Fibroblast of the aortic adventitia (primary cell): ENCODE data around the gene NBAS. TPM values are rescaled to one million over a fixed set of nuclear protein-coding genes. Genes with fewer than 3 reads are reported as not detected.

Experiments
- DNase-seq: peaks from one replicate; pipeline ENCODE4 v3.0.0-alpha.2; 2010; ENCODE audit warnings: low read depth
- H3K4me3 ChIP-seq: 2 replicates; pipeline ENCODE4 v1.5.1; 2011; ENCODE audit warnings: low read depth, mild to moderate bottlenecking, control low read depth, low read length, moderate library complexity
- CTCF ChIP-seq: IDR thresholded peaks from 2 replicates; pipeline ENCODE4 v1.5.1; 2011; ENCODE audit warnings: mild to moderate bottlenecking, low read length, control low read depth, inconsistent platforms; ENCODE audit not compliant: insufficient read depth
- total RNA-seq: library from RNA; depleted of rRNA; stranded (reverse); fragments of >200 nt; gene quantifications from 2 replicates; pipeline ENCODE4 v1.2.3, GENCODE V29; 2012; ENCODE audit warnings: low replicate concordance

NBAS gene
- total RNA-seq, 1 donor = 76.0 TPM

GRCh38 chr2:15159751-15160177 is 401.4 kb downstream of the NBAS start:
- DNase-seq = peak; percentile 70
- no peak overlapping the region for H3K4me3 ChIP-seq
- peak; percentile 65 for TF ChIP-seq CTCF

- no peak for DNase-seq
- no peak for TF ChIP-seq CTCF
- H3K4me3 ChIP-seq = no peak overlapping the region
These were observed 401.9 kb downstream of the NBAS start for GRCh38 chr2:15159206-15159605.

GRCh38 chr2:15158532-15158931 is 402.6 kb downstream of the NBAS start:
- TF ChIP-seq CTCF = no peak
- no peak for DNase-seq
- H3K4me3 ChIP-seq = no peak overlapping the region

- DNase-seq = no peak
- no peak for TF ChIP-seq CTCF
- no peak overlapping the region for H3K4me3 ChIP-seq
These were observed 403.0 kb downstream of the NBAS start for GRCh38 chr2:15158100-15158499.

GRCh38 chr2:15155959-15156574 is 405.1 kb downstream of the NBAS start:
- TF ChIP-seq CTCF = no peak
- H3K4me3 ChIP-seq = no peak overlapping the region
- DNase-seq = no peak

GRCh38 chr2:15154297-15154696 is 406.8 kb downstream of the NBAS start:
- no peak for DNase-seq
- TF ChIP-seq CTCF = no peak
- H3K4me3 ChIP-seq = no peak overlapping the region

GRCh38 chr2:15152382-15152781 is 408.8 kb downstream of the NBAS start:
- no peak for TF ChIP-seq CTCF
- no peak overlapping the region for H3K4me3 ChIP-seq
- DNase-seq = no peak
